Muscle of arm (tissue), 14 donors: Measurements from ENCODE around the gene PRDM13. TPM values are rescaled to one million over a fixed set of nuclear protein-coding genes. Genes with fewer than 3 reads are reported as not detected.
"Not testable (repeated sequence)": the region's sequence is repeated elsewhere in the genome, so short reads cannot be mapped to it uniquely, and the experiment has no call there.

ENCODE experiments used
- DNase-seq: peaks from one replicate; pipeline ENCODE4 v3.0.0-alpha.2; 2013
- long read RNA-seq, 11 donors: transcript quantifications; one replicate each; lab custom pipeline, GENCODE V29; 2026
- polyA plus RNA-seq, 12 donors: library from polyadenylated mRNA; unstranded; fragments of 120-200 nt; gene quantifications; one replicate each; pipeline ENCODE4 v1.2.1, GENCODE V29; 2013; ENCODE audit not compliant: insufficient read length in 12 of 12

The PRDM13 gene
- under 1 TPM in 1 of 12 donors, not detected in 11; 0.07 TPM for polyA plus RNA-seq
- long read RNA-seq, donor 1, result 0 reads
- long read RNA-seq, donor 2, result 0 reads
- long read RNA-seq, donor 3, result 0 reads
- long read RNA-seq, donor 4, result 0 reads
- long read RNA-seq, donor 5, result 0 reads
- long read RNA-seq, donor 6, result 0 reads
- long read RNA-seq, donor 7, result 0 reads
- long read RNA-seq, donor 8, result 0 reads
- long read RNA-seq, donor 9, partial matches to known transcripts, result 15 of 15 reads
- long read RNA-seq, donor 9, other reads (novel, unspliced or antisense), result 0 of 15 reads
- long read RNA-seq, donor 10, result 0 reads
- long read RNA-seq, donor 11, result 0 reads

- DNase-seq, result no peak
These were observed at the start of gene PRDM13 for GRCh38 chr6:99606656-99607415. Gene PRDM13, plus strand, starts transcription at chr6:99606833. Its CDS starts 202 bp downstream, at chr6:99607035.

- DNase-seq, result no peak
These were observed 47.6 kb upstream of the PRDM13 start for GRCh38 chr6:99559057-99559456.

DNA sequence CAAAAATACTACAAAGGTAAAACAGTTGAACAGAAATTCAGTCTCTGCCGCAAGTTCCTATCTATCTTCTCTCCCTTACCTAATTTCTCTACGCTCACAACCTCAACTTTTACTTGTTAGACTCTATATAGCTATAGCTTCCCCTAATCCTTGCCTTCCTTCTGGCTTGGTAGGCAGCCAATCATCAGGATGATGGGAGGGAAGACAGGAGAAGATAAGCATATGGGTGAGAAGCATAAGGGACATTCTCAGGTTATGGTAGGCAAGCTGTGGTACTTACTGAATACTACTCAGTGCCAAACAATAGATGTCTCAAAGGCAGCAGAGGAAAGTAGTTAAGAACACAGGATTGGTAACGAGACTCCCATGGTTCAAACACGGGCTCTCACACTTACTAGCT is 46.0 kb upstream of the PRDM13 start:
- no peak for DNase-seq

- DNase-seq, result no peak
These were observed 43.4 kb upstream of the PRDM13 start for GRCh38 chr6:99563056-99563723.

GRCh38 chr6:99568103-99568933 is 38.3 kb upstream of the PRDM13 start, which contains the start of gene CCNC:
Gene CCNC, minus strand, starts transcription at chr6:99568660. Its CDS starts 133 bp downstream, at chr6:99568527.
- DNase-seq, result peak; percentile 96

DNA sequence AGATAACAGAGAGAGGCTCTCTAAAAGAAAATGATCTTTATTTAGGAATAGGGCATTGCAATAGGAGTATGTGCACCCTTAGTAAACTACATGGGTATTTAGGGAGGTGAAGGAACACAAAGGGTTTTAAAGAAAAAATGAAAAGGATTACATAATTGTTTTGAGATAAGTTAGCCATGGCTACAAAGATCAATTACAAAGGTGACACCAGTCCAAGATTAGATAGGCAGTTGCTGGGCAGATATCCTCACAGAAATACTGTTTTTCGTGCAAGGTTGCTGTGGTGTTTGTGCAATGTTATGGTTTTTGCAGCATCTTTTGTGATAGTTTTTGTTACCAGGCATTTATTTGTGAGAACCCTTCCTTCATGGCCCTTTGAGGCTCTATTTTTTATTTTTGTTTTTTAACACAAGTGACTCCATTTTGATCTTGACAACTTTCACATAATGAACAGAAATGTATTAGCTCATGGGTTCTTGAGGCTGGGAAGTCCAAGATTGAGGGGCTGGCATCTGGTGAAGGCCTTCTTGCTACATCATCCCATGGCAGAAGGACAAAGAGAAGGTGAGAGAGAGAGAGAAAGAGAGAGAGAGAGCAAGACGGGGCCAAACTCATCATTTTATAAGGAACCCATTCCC is 32.5 kb upstream of the PRDM13 start:
- DNase-seq, result no peak

GRCh38 chr6:99575544-99576227 is 30.9 kb upstream of the PRDM13 start:
- DNase-seq, result no peak

GRCh38 chr6:99579781-99580180 is 26.9 kb upstream of the PRDM13 start:
- no peak for DNase-seq

DNA sequence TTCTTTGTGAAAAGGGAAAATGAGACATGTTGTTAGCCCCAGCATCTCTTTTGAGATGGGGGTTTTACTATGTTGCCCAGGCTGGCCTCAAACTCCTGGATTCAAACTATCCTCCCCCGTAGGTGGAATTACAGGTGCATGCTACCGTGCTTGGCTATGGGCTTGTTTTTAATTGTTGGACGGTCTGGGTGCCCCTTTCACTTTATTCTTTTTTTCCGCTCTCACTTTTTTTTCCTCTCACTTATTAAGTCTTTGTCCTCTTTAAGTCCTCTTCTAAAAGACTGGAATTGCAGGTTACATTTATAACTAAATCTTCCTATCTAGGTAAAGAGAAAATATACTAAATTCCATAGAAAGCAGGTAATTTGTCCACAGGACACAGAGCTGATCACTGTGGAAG is 18.8 kb upstream of the PRDM13 start:
- no peak for DNase-seq

GRCh38 chr6:99588618-99589289 is 17.9 kb upstream of the PRDM13 start:
- DNase-seq, result peak; percentile 52

DNA sequence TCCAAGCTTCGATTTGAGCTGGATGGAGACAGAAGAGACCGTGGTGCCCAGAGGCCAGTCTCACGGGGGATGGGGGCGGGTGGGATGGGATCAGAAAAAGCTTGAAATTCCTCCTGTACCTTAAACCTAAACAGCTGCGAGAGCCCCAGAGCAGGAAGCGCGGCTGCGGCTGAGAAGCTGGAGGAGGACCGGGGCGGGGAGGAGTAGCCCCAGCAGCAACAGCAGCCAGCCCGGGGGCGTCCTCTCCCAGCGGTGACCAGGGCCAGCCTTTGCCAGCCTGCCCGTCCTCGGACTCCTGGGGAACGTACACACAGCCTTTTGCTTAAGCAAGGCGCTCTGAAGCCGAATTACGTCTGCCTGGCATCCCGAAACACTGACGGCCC is 17.4 kb upstream of the PRDM13 start:
- no peak for DNase-seq

- no peak for DNase-seq
These were observed 16.6 kb upstream of the PRDM13 start for GRCh38 chr6:99589907-99590493.

DNA sequence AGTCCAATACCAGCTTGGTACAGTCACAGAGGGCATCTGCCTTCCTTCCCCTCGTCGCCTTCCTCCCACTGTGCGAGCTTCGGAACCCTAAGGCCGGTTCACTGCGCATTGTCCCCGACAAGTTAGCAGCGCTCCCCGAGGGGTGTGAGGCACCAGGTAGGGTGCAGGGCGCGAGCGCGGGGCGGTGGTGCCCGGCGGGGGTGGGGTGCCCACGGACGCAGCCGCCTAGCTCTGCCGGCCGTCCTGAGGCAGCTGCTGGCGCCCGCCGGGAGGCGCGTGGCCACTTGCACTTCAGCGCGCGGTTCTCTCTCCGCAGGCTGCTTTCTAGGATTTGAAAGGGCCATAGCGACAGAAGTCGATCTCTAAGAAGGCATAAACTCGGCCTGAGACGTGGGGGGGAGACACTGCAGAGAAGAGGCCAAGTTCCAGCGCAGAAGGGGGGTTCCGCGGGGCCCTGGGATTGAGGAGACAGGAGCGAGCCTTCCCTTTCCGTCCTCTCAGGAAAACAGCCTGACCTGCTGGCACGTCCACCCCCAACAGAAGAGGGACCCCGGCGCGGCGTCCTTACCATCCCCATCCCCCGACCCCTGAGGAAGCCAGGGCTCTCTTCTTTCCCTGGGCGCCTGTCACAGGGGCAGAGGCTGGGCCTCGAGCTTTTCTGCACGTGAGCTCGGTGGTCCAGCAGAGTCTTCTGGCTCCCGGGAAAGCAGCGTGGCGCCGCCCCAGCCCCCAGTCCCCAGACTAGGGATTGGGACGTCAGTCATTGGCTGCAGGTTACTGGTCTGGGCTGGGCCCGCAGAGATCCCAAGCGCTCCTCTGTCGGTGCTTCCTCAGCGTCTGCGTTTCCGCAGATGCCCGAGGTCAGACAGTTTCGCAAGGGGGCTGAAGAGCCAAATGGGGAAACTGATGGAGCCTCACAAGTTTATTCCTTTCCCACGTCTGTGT is 15.6 kb upstream of the PRDM13 start:
- DNase-seq, result no peak

GRCh38 chr6:99591673-99592364 is 14.8 kb upstream of the PRDM13 start:
- DNase-seq, result no peak

DNA sequence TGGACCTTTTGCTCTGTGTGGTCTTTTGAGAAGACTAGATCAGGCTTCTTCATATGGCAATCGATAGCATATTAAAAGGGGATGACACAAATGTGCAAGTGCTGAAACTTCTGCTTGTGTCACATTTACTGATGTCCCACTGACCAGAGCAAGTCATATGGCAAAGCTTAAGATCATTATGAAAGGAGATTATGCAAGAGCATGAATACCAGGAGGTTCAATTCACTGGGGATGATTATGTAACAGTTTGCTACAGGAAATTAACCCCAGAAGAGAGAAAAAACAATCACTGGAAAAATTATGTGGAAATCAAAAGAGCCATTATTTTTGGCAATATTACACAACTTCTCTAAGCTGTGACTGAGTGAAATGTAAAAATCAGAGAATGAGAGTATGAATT is 13.7 kb upstream of the PRDM13 start:
- no peak for DNase-seq

- not testable (repeated sequence) for DNase-seq
These were observed 11.9 kb upstream of the PRDM13 start for GRCh38 chr6:99594696-99595095.

DNA sequence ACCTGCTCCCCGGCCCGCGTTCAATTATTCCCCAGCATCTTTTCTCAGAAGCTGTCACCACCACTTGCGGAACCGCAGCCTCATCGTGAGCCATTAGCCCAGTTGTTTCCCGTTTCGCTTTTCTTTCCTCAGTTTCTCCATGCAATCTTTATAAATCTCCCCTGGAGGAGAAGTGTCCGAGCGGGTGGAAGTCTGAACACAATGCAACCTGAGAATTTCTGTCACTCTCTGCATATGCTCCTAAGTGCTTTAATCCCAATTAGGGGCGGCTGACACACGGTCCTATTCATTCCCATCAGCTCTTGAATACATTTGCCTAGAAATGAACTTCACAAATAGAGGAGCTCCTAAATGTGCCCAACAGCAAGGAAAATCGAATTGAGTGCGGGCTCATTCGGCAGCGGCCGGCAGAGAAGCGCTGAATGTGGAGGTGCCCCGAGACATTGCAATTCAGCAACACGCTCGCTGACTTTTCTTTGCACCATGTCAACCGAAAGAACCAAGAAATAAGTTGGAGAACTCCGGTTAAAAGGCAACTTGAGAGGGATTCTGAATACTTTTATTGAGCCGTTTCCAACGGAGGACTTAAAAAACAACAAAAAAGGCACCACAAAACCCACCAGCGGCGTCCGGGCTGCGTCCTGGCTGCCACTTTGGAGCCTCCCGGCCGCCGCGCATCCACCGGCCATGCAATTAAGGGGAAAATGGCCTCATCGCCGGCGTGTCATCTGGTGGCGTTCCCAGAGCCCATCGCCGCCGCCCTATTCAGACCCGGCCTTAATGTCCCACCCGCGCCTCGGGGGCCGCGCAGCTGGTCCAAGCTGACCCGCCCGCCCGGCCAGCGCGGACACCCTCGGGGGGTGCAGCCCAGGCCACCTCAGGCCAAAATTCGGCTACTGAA is 3.9 kb upstream of the PRDM13 start:
- DNase-seq, result no peak
